OCI-LY3 (cell line): Measurements from ENCODE around the gene AGO3.

ENCODE experiments used
- EZH2phosphoT487 ChIP-seq: fragments of 200-600 bp; shearing (Covaris generic); IDR thresholded peaks from 2 replicates; pipeline ENCODE4 v1.6.1; 2018; ENCODE audit warnings: antibody characterized with exemption, mixed run types, low read depth
- TF ChIP-seq, protein P1 (sequence below): fragments of 200-600, 300-600 bp; sonication (generic); IDR thresholded peaks from 2 replicates; pipeline ENCODE4 v1.5.1; 2014; ENCODE audit warnings: antibody characterized with exemption, low read length, low read depth

DNA sequence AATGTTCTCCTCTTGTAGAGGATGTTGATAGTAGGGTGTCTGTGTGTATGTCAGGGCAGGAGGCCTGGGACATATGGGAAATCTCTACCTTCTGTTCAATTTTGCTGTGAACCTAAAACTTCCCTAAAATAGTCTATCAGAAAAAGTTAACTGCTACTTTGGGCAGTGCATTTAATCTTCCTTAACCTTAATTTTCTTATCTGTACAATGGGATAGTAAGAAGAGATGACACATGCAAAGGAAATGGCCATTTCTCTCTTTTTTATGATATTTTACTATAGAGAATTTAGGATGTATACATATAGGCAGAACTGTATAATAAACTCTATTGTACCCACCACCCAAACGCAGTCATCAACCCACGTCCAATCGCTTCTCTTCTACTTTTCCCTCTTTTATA is 8.6 kb downstream of the AGO3 start:
- TF ChIP-seq, protein P1, sequence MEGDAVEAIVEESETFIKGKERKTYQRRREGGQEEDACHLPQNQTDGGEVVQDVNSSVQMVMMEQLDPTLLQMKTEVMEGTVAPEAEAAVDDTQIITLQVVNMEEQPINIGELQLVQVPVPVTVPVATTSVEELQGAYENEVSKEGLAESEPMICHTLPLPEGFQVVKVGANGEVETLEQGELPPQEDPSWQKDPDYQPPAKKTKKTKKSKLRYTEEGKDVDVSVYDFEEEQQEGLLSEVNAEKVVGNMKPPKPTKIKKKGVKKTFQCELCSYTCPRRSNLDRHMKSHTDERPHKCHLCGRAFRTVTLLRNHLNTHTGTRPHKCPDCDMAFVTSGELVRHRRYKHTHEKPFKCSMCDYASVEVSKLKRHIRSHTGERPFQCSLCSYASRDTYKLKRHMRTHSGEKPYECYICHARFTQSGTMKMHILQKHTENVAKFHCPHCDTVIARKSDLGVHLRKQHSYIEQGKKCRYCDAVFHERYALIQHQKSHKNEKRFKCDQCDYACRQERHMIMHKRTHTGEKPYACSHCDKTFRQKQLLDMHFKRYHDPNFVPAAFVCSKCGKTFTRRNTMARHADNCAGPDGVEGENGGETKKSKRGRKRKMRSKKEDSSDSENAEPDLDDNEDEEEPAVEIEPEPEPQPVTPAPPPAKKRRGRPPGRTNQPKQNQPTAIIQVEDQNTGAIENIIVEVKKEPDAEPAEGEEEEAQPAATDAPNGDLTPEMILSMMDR = no peak
- TF ChIP-seq EZH2phosphoT487 = no peak
